Activated T-cell treated with anti-CD3 and anti-CD28 coated beads, Interleukin-2, amount 50 U/mL, for 24 hours (primary cell): ENCODE measurements around the gene VPS51.
"Not testable (repeated sequence)": the region's sequence is repeated elsewhere in the genome, so short reads cannot be mapped to it uniquely, and the experiment has no call there.

Experiments used
- DNase-seq: peaks from one replicate; pipeline ENCODE4 v3.0.0-alpha.2; 2020
- H3K27ac Mint-ChIP-seq: 2 replicates; pipeline ENCODE4 v1.8.0; 2020; ENCODE audit warnings: mild to moderate bottlenecking, mixed read lengths
- H3K27me3 Mint-ChIP-seq: 2 replicates; pipeline ENCODE4 v1.8.0; 2020; ENCODE audit warnings: mixed read lengths
- H3K36me3 Mint-ChIP-seq: 2 replicates; pipeline ENCODE4 v1.8.0; 2020; ENCODE audit warnings: low read depth, mixed read lengths
- H3K4me1 Mint-ChIP-seq: 2 replicates; pipeline ENCODE4 v1.8.0; 2020; ENCODE audit warnings: low read depth, mixed read lengths
- H3K4me3 Mint-ChIP-seq: 2 replicates; pipeline ENCODE4 v1.8.0; 2020; ENCODE audit warnings: mild to moderate bottlenecking, moderate library complexity, mixed read lengths
- H3K9me3 Mint-ChIP-seq: 2 replicates; pipeline ENCODE4 v1.8.0; 2020; ENCODE audit warnings: mixed read lengths

The VPS51 gene

DNA sequence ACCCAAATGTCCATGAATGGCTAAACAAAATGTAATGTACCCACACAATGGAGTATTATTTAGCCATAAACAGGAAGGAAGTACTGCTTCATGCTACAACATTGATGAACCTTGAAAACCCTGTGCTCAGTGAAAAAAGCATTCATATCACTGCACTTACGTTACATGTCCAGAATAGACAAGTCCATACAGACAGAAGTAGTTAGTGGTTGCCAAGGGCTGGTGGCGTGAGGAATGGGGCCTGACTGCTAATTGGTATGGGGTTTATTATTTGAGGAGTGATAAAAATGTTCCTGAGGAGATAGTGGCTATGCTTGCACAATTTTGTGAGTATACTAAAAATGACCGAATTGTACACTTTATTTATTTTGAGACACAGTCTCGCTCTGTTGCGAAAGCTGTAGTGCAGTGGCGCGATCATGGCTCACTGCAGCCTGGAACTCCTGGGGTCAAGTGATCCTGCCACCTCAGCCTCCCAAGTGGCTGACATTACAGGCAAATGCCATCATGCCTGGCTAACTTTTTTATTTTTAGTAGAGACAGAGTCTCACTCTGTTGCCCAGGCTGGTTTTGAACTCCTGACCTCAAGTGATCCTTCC lies 46.0 kb downstream of the VPS51 start:
- no peaks in the 10 kb centered on the region for H3K4me1 Mint-ChIP-seq
- no peak overlapping the region for H3K4me3 Mint-ChIP-seq
- H3K27me3 Mint-ChIP-seq = no peaks in the 10 kb centered on the region
- H3K9me3 Mint-ChIP-seq = no peaks in the 10 kb centered on the region
- no peak for DNase-seq
- H3K27ac Mint-ChIP-seq = no peak overlapping the region
- H3K36me3 Mint-ChIP-seq = no peaks in the 10 kb centered on the region

DNA sequence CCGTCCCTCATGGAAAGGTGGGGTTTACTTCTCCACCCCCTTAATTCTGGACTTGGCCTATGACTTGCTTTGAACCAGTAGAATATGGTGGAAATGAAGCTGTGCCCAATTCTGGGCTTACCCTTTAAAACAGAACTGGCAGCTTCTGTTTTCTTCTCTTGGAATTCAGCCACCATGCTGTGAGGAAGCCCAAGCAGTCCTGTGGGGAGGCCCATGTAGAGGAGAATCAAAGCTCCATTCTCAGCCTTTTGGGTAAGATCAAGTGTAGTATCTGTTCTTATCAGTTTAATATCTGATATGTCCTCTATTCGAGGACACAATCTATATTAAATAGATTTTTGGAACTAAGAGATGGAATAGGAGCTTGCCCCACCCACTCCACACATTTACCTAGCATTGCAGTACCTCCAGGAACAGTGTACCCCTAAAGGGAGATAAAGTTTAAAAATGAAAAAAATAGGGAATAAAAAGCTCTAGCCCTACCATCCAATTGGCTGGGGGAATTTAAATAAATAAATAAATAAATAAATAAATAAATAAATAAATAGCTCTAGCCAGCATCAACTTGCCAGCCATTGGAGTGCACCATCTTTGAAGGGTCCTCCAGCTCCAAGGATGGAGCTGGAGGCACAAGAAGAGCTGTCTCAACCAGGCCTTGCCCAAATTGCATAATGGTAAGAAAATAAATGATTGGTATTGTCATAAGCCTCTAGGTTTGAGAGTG lies 51.5 kb downstream of the VPS51 start:
- no peaks in the 10 kb centered on the region for H3K36me3 Mint-ChIP-seq
- no peak overlapping the region for H3K27ac Mint-ChIP-seq
- peaks cover 7% of the 10 kb centered on the region for H3K4me1 Mint-ChIP-seq
- no peak overlapping the region for H3K4me3 Mint-ChIP-seq
- H3K9me3 Mint-ChIP-seq = no peaks in the 10 kb centered on the region
- H3K27me3 Mint-ChIP-seq = peaks cover 11% of the 10 kb centered on the region
- no peak for DNase-seq

DNA sequence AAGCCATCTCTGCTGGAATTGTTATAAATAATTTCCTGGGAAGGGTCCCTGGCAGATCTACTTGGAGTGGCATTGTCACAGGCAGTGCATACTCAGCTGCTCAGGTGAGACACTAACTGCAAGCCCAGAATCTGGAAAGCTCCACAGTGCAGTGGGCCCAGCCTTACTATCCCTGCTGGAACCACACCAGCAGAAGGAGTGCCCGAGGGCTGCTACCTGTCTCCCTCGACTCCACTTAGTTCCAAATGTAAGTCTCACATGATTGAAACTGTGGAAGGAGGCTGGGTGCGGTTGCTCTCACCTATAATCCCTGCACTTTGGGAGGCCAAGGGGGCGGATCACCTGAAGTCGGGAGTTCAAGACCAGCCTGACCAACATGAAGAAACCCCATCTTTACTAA lies 52.6 kb downstream of the VPS51 start:
- H3K27me3 Mint-ChIP-seq = peaks cover 11% of the 10 kb centered on the region
- peaks cover 7% of the 10 kb centered on the region for H3K4me1 Mint-ChIP-seq

DNA sequence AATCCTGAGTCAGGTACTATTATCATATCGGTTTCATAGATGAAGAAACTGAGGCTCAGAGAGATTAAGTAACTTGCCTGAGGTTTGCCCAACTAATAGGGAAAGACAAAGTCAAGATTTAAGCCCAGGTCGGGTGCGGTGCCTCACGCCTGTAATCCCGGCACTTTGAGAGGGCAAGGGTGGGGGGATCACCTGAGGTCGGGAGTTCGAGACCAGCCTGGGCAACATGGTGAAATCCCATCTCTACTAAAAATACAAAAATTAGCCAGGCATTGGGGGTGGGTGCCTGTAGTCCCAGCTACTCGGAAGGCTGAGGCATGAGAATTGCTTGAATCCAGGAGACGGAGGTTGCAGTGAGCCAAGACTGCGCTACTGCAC lies 54.1 kb downstream of the VPS51 start:
- H3K27ac Mint-ChIP-seq, H3K9me3 Mint-ChIP-seq, H3K36me3 Mint-ChIP-seq, H3K4me3 Mint-ChIP-seq, H3K4me1 Mint-ChIP-seq, DNase-seq: not testable (repeated sequence)
- peaks cover 11% of the 10 kb centered on the region for H3K27me3 Mint-ChIP-seq

More for the DNA sequence above, 52.6 kb downstream of the VPS51 start:
- no peak for DNase-seq
- Mint-ChIP-seq H3K9me3 (no peaks in the 10 kb centered on the region), H3K27ac (no peak overlapping the region), H3K36me3 (no peaks in the 10 kb centered on the region), H3K4me3 (no peak overlapping the region)

DNA sequence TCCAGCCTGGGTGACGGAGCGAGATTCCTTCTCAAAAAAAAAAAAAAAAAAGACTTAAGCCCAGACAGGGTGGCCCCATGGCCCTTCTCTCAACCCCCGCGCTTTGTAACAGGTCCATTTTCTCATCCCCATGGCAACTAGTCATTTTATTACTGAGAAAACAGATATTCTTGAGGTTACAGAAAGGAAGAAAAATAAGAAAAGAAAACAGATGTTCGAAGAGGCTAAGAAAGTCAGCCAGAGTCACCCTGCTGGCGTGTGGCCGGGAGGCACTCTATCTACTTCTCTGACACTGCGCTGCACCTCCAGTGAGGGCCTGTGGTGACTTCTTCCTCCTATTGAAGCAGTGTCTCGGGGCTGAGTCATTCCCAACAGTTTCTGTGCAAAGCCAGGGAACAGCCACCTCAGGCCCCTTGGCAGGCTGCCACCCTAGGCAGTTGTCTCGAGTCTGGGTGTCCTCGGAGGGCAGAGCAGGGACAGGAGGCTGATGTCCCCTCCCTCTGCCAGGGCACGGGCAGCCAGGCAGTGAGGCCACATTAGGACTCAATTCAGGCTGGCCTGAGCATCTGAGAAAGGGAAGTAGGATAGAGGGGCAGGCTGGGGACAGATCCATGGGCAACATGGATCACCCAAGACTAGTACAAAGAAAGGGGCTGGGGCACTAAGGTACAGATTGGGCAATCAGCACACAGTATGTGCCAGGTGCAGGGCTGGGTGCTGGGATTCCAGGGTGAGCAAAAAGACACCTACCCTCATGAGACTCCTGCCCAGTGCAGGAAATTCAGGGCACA lies 54.7 kb downstream of the VPS51 start:
- H3K4me1 Mint-ChIP-seq = peaks cover 7% of the 10 kb centered on the region
- no peaks in the 10 kb centered on the region for H3K36me3 Mint-ChIP-seq
- H3K27ac Mint-ChIP-seq = peak overlapping the region; percentile 47
- DNase-seq = no peak
- no peak overlapping the region for H3K4me3 Mint-ChIP-seq
- peaks cover 11% of the 10 kb centered on the region for H3K27me3 Mint-ChIP-seq
- no peaks in the 10 kb centered on the region for H3K9me3 Mint-ChIP-seq

DNA sequence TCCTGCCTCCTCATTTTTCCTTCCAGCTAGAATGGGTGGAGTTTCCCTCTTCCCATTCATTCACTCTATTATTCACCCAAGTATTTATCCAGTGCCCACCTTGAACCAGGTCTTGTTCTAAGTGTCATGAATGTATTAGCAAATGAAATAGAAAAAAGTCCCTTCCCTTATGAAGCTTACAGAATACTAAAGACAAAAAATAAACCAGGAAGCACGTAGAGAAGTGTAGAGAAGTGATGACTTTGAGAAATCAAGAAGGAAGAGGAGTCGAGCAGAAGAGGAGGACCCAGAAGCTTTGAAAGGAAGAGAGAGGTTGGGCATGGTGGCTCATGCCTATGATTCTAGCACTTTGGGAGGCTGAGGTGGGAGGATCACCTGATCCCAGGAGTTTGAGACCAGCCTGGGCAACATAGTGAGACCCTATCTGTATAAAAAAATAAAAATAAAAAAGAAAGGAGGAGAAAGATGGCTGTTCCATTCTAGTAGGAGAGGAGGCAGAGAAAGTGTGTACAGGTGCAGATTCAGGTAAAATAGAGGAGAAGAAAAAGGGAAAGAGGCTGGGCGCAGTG lies 55.4 kb downstream of the VPS51 start:
- Mint-ChIP-seq H3K36me3 (no peaks in the 10 kb centered on the region), H3K4me3 (no peak overlapping the region), H3K9me3 (no peaks in the 10 kb centered on the region), H3K27me3 (peaks cover 11% of the 10 kb centered on the region), H3K4me1 (peaks cover 7% of the 10 kb centered on the region), H3K27ac (no peak overlapping the region)
- DNase-seq = no peak

DNA sequence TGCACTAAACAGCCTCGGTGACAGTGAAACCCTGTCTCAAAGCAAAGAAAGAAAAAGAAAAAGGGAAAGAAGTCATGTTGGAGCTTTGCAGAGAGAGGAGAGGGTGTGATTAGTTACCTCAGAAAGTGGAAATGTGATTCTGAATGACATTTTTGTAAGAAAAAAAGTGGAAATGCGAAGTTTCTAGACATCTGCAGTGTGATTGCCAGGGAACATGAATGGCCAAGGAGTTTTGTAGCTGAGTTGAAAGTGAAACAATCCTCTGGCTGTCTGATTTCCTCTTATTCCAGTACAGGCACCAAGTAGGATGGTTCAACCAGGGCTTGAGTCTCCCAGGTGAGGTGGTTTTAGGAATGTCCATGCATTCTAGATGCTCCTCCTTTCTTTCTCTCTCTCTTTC lies 56.1 kb downstream of the VPS51 start:
- H3K4me1 Mint-ChIP-seq = peaks cover 7% of the 10 kb centered on the region
- no peak overlapping the region for H3K4me3 Mint-ChIP-seq
- no peak for DNase-seq
- H3K9me3 Mint-ChIP-seq = no peaks in the 10 kb centered on the region
- H3K36me3 Mint-ChIP-seq = no peaks in the 10 kb centered on the region
- H3K27ac Mint-ChIP-seq = no peak overlapping the region
- H3K27me3 Mint-ChIP-seq = peaks cover 11% of the 10 kb centered on the region

DNA sequence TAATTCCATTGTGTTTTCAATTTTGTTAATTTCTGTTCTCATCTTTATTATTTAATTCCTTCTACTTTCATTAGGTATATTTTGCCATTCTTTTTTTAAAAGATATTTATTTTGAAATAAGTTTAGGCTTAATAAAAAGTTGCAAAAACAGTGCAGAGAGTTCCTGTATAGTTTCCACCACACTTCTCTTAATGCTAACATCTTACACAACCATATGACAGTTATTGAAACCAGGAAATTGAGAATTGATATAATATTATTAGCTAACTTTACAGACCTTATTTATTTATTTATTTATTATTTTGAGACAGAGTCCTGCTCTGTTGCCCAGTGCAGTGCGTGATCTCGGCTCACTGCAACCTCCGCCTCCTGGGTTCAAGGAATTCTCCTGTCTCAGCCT lies 60.2 kb downstream of the VPS51 start:
- DNase-seq = no peak
- no peaks in the 10 kb centered on the region for H3K9me3 Mint-ChIP-seq
- peaks cover 5% of the 10 kb centered on the region for H3K27me3 Mint-ChIP-seq
- no peaks in the 10 kb centered on the region for H3K36me3 Mint-ChIP-seq
- H3K4me1 Mint-ChIP-seq = peaks cover 2% of the 10 kb centered on the region
- no peak overlapping the region for H3K27ac Mint-ChIP-seq
- H3K4me3 Mint-ChIP-seq = no peak overlapping the region

DNA sequence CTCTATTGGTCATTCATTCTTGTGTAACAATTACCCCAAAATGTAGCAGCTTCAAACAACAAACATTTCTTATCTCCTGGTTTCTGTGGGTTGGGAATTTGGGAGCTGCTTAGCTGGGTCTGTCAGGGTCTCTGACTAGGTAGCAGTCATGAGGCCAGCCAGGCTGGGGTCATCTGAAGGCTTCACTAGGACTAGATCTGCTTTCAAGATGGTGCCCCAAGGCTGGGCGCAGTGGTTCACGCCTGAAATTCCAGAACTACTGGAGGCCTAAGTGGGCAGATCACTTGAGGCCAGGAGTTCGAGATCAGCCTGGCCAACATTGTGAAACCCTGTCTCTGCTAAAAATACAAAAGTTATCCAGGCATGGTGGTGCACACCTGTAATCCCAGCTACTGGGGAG lies 60.9 kb downstream of the VPS51 start:
- Mint-ChIP-seq H3K9me3 (no peaks in the 10 kb centered on the region), H3K27me3 (peaks cover 4% of the 10 kb centered on the region), H3K4me1 (peaks cover 2% of the 10 kb centered on the region), H3K36me3 (no peaks in the 10 kb centered on the region), H3K4me3 (no peak overlapping the region), H3K27ac (no peak overlapping the region)
- no peak for DNase-seq

DNA sequence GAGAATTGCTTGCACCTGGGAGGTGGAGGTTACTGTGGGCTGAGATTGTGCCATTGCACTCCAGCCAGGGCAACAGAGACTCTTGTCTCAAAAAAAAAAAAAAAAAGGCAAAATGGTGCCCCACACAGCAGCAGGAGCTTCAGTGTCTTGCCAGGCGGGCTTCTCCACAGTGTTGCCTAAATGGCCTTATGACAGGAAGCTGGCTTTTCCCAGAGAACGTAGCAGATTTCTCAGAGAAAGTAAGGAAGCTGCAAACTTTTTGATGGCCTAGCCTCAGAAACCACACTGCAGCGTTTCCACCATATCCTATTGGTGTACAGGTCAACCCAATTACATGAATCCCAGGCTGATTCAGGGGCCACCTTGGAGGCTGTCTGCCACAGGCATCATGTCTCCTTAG lies 61.3 kb downstream of the VPS51 start:
- Mint-ChIP-seq H3K36me3 (no peaks in the 10 kb centered on the region), H3K27me3 (peaks cover 4% of the 10 kb centered on the region), H3K9me3 (no peaks in the 10 kb centered on the region), H3K4me3 (no peak overlapping the region), H3K4me1 (no peaks in the 10 kb centered on the region), H3K27ac (no peak overlapping the region)
- DNase-seq = no peak

DNA sequence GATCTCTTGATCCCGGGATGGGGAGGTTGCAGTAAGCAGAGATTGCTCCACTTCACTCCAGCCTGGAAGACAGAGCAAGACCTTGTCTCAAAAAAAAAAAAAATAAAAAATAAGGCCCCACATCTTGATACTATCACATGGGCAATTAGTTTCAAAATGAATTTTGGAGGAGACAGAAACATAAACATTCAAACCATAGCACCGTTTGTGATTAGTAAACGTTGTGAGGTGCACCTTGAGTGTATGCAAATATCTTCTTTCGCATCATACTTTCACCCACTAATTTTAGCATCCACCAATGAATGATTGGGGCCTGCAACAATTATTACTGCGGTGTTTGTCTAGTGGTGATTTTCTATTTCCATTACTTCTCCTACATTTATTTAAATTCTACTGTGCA lies 63.0 kb downstream of the VPS51 start:
- H3K27ac Mint-ChIP-seq = no peak overlapping the region
- DNase-seq = no peak
- H3K27me3 Mint-ChIP-seq = peaks cover 4% of the 10 kb centered on the region
- H3K4me3 Mint-ChIP-seq = no peak overlapping the region
- H3K9me3 Mint-ChIP-seq = no peaks in the 10 kb centered on the region
- no peaks in the 10 kb centered on the region for H3K4me1 Mint-ChIP-seq
- no peaks in the 10 kb centered on the region for H3K36me3 Mint-ChIP-seq

DNA sequence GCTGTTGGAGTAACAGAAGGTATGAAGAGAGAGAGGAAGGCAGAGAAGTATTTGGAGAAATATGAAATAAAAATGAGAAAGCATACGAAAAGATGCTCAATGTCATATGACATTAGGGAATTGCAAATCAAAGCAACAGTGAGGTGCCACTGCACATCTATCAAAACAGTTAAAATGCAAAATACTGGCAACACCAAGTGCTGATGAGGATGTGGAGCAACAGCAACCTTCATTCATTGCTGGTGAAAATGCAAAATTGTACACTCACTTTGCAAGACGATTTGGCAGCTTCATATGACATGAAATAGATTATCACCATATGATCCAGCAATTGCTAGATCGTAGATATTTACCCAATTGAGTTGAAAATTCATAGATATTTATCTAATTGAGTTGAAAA lies 64.6 kb downstream of the VPS51 start:
- no peak for DNase-seq
- Mint-ChIP-seq H3K27me3 (peaks cover 4% of the 10 kb centered on the region), H3K4me3 (no peak overlapping the region), H3K36me3 (no peaks in the 10 kb centered on the region), H3K4me1 (no peaks in the 10 kb centered on the region), H3K9me3 (no peaks in the 10 kb centered on the region), H3K27ac (no peak overlapping the region)
